ENCODE data around the gene RNF17.
"Not testable (repeated sequence)": the region's sequence is repeated elsewhere in the genome, so short reads cannot be mapped to it uniquely, and the experiment has no call there.

The RNF17 gene

GRCh38 chr13:24745861-24746617 lies 17.9 kb upstream of the RNF17 start:
- DNase-seq (ENCODE audit: low read depth), result no peak

GRCh38 chr13:24746618-24747247 lies 17.2 kb upstream of the RNF17 start:
- no peak for DNase-seq (ENCODE audit: low read depth)

- DNase-seq (ENCODE audit: low read depth), result no peak
Measured at GRCh38 chr13:24747248-24748060, 16.5 kb upstream of the RNF17 start.

GRCh38 chr13:24748061-24748400 lies 15.9 kb upstream of the RNF17 start:
- DNase-seq (ENCODE audit: low read depth), result no peak

- no peak for DNase-seq (ENCODE audit: low read depth)
Measured at GRCh38 chr13:24759197-24759596, 4.8 kb upstream of the RNF17 start.

DNA sequence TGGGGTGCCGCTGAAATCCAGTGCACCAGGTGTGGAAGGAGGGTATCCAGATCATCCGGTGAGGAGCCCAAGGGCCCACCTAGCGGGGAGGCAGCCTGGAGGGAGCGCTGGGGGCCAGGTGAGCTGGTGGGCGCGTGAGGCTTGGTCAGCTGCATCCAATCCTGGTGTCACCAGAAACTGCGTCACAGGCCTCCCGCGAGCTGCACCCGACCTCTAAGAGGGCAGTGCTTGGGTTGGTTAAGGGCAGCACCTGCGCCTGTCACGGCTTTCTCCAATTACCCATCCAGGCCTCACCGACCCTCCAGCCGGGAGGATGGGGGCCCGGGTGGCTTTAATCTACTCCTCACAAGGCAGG lies 284 bp downstream of the RNF17 start:
- no peak for DNase-seq (ENCODE audit: low read depth)

GRCh38 chr13:24777171-24777570 lies 13.2 kb downstream of the RNF17 start:
- DNase-seq (ENCODE audit: low read depth), result no peak

- no peak for DNase-seq (ENCODE audit: low read depth)
Measured at GRCh38 chr13:24784319-24784718, 20.4 kb downstream of the RNF17 start.

- DNase-seq (ENCODE audit: low read depth), result no peak
Measured at GRCh38 chr13:24788538-24788937, 24.6 kb downstream of the RNF17 start.

GRCh38 chr13:24802074-24802473 lies 38.1 kb downstream of the RNF17 start:
- peak; percentile 1 for DNase-seq (ENCODE audit: low read depth)

DNA sequence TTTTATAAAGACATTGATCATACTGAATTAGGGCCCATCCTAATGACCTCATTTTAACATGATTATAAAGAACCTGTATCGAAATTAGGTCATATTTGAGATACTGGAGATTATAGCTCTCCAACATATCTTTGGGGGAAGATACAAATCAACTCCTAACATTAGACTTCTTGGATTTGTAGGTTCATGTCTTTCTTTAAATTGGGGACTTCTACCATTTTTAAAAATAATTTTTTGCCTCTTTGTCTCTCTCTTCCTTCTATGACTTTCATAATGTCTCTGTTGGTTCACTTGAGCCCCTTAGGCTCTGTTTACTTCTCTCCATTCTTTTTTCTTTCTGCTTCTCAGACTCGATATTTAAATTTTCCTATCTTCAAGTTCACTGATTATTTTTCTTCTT lies 57.2 kb downstream of the RNF17 start:
- DNase-seq (ENCODE audit: low read depth), result no peak

GRCh38 chr13:24822640-24823039 lies 58.7 kb downstream of the RNF17 start:
- no peak for DNase-seq (ENCODE audit: low read depth)

- DNase-seq (ENCODE audit: low read depth), result not testable (repeated sequence)
Measured at GRCh38 chr13:24823122-24823710, 59.2 kb downstream of the RNF17 start.

DNA sequence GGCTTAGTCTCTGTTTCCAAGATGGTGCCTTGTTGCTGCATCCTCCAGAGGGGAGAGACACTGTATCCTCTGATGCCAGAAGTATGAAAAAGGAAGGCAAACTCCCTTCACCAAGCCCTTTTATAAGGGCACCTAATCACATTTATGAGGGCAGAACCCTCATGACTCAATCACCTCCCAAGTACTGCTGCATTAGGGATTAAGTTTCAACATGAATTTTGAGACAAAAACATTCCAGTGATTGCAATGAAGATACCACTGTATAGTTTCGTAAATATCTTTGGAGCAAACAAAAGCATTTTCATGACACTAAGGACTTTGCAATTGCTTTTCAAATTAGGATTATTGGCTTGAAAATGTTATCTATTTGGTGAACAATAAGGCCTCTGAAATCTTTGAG lies 63.8 kb downstream of the RNF17 start:
- DNase-seq (ENCODE audit: low read depth), result peak; percentile 0

DNA sequence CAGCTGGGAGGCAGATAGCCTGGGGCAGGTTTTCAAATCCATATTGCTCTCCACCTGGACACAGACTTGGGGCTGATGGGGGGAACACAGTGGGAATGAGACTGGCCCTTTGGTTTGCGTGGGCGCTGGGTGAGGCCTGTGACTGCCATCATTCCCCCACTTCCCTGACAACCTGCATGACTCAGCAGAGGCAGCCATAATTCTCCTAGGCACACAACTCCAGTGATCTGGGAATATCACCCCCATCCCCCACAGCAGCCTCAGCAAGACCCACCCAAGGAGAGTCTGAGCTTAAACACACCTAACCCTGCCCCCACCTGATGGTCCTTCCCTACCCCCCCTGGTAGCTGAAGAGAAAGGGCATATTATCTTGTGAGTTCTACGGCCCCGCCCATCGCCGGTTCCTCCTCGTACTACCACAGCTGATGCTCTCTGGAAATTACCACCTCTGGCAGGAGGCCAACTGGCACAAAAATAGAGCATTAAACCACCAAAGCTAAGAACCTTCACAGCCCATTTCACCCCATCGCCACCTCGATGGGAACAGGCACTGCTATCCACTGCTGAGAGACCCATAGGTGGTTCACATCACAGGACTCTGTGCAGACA lies 71.0 kb downstream of the RNF17 start:
- peak; percentile 4 for DNase-seq (ENCODE audit: low read depth)

DNA sequence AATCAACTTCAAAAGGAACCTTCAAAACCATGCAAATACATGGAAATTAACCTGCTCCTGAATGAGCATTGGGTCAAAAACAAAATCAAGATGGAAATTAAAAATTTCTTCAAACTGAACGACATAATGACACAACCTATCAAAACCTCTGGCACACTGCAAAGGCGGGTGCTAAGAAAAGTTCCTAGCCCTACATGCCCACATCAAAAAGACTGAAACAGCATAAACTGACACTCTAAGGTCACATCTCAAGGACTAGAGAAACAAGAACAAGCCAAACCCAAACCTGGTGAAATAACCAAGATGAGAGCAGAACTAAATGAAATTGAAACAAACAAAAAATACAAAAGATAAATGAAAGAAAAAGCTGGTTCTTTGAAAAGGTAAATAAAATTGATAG lies 73.6 kb downstream of the RNF17 start:
- DNase-seq (ENCODE audit: low read depth), result not testable (repeated sequence)

GRCh38 chr13:24842549-24843274 lies 78.7 kb downstream of the RNF17 start:
- peak; percentile 5 for DNase-seq (ENCODE audit: low read depth)

GRCh38 chr13:24851546-24851945 lies 87.6 kb downstream of the RNF17 start:
- DNase-seq (ENCODE audit: low read depth), result peak; percentile 45

- no peak for DNase-seq (ENCODE audit: low read depth)
Measured at GRCh38 chr13:24854311-24854710, 90.3 kb downstream of the RNF17 start.

- DNase-seq (ENCODE audit: low read depth), result no peak
Measured at GRCh38 chr13:24858953-24859352, 95.0 kb downstream of the RNF17 start.

- DNase-seq (ENCODE audit: low read depth), result no peak
Measured at GRCh38 chr13:24860770-24861169, 96.8 kb downstream of the RNF17 start.

Measured in EH (cell line).